Astrocyte (in vitro differentiated cells and primary cell): Measurements from ENCODE around the gene RPP38. TPM values are rescaled to one million over a fixed set of nuclear protein-coding genes. Genes with fewer than 3 reads are reported as not detected.
A peak's percentile ranks its signal among the peaks of the same experiment; 100 is the strongest.

Source experiments
- DNase-seq: peaks from one replicate; pipeline ENCODE4 v3.0.0-alpha.2; 2010; ENCODE audit warnings: low read depth
- FAIRE-seq: peaks from 2 replicates; lab custom pipeline; 2011; peaks lifted over from hg19 to GRCh38; lab: Jason Lieb, UNC
- H2AFZ ChIP-seq: 2 replicates; pipeline ENCODE4 v1.6.0; 2012; ENCODE audit warnings: low read depth, low read length, inconsistent platforms
- H3K27ac ChIP-seq: 2 replicates; pipeline ENCODE4 v1.5.1; 2011; ENCODE audit warnings: low read depth, low read length, inconsistent platforms
- H3K27me3 ChIP-seq: 2 replicates; pipeline ENCODE4 v1.6.0; 2011; ENCODE audit warnings: low read length, inconsistent platforms; ENCODE audit not compliant: insufficient read depth
- H3K36me3 ChIP-seq: 2 replicates; pipeline ENCODE4 v1.5.1; 2011; ENCODE audit warnings: low read length, inconsistent platforms; ENCODE audit not compliant: insufficient read depth
- H3K4me1 ChIP-seq: 2 replicates; pipeline ENCODE4 v1.5.1; 2011; ENCODE audit warnings: low read length, inconsistent platforms; ENCODE audit not compliant: insufficient read depth
- H3K4me2 ChIP-seq: 2 replicates; pipeline ENCODE4 v1.6.0; 2012; ENCODE audit warnings: low read length, inconsistent platforms
- H3K4me3 ChIP-seq: 2 replicates; pipeline ENCODE4 v1.5.1; 2011; ENCODE audit warnings: low read depth, mild to moderate bottlenecking, low read length, inconsistent platforms; ENCODE audit not compliant: insufficient read depth
- H3K79me2 ChIP-seq: 2 replicates; pipeline ENCODE4 v1.6.0; 2012; ENCODE audit warnings: mild to moderate bottlenecking, low read length, inconsistent platforms; ENCODE audit not compliant: insufficient read depth
- H3K9ac ChIP-seq: 2 replicates; pipeline ENCODE4 v1.6.0; 2012; ENCODE audit warnings: mild to moderate bottlenecking, low read length, inconsistent platforms
- H3K9me3 ChIP-seq: 2 replicates; pipeline ENCODE4 v1.5.1; 2012; ENCODE audit warnings: low read depth, mild to moderate bottlenecking, low read length, inconsistent platforms; ENCODE audit not compliant: insufficient read depth
- H4K20me1 ChIP-seq: 2 replicates; pipeline ENCODE4 v1.6.0; 2012; ENCODE audit warnings: low read length, inconsistent platforms; ENCODE audit not compliant: insufficient read depth
- H3K27ac Mint-ChIP-seq: one replicate; pipeline ENCODE4 v1.8.0; 2021; ENCODE audit warnings: mild to moderate bottlenecking, mixed read lengths; ENCODE audit not compliant: unreplicated experiment
- H3K27me3 Mint-ChIP-seq: one replicate; pipeline ENCODE4 v1.8.0; 2021; ENCODE audit warnings: low read depth, mixed read lengths; ENCODE audit not compliant: unreplicated experiment
- H3K36me3 Mint-ChIP-seq: one replicate; pipeline ENCODE4 v1.8.0; 2021; ENCODE audit warnings: low read depth, mixed read lengths; ENCODE audit not compliant: unreplicated experiment
- H3K4me1 Mint-ChIP-seq: one replicate; pipeline ENCODE4 v1.8.0; 2021; ENCODE audit warnings: low read depth, mixed read lengths; ENCODE audit not compliant: unreplicated experiment
- H3K4me3 Mint-ChIP-seq: one replicate; pipeline ENCODE4 v1.8.0; 2021; ENCODE audit warnings: mild to moderate bottlenecking, moderate library complexity, mixed read lengths; ENCODE audit not compliant: unreplicated experiment
- H3K9me3 Mint-ChIP-seq: one replicate; pipeline ENCODE4 v1.8.0; 2021; ENCODE audit warnings: mild to moderate bottlenecking, mixed read lengths; ENCODE audit not compliant: unreplicated experiment
- CTCF ChIP-seq: IDR thresholded peaks from 2 replicates; pipeline ENCODE4 v1.5.1; 2011; ENCODE audit warnings: low read depth, mild to moderate bottlenecking, inconsistent platforms, low read length, moderate library complexity; ENCODE audit not compliant: insufficient read depth
- EZH2 ChIP-seq: IDR thresholded peaks from 2 replicates; pipeline ENCODE4 v1.6.1; 2012; ENCODE audit warnings: mild to moderate bottlenecking, low read length, inconsistent platforms; ENCODE audit not compliant: insufficient read depth
- total RNA-seq: library from RNA; stranded (reverse); gene quantifications from 2 replicates; pipeline ENCODE4 v1.2.1, GENCODE V29; 2021

The RPP38 gene
- total RNA-seq, 1 donor from 2014 or later: 17.6 TPM

DNA sequence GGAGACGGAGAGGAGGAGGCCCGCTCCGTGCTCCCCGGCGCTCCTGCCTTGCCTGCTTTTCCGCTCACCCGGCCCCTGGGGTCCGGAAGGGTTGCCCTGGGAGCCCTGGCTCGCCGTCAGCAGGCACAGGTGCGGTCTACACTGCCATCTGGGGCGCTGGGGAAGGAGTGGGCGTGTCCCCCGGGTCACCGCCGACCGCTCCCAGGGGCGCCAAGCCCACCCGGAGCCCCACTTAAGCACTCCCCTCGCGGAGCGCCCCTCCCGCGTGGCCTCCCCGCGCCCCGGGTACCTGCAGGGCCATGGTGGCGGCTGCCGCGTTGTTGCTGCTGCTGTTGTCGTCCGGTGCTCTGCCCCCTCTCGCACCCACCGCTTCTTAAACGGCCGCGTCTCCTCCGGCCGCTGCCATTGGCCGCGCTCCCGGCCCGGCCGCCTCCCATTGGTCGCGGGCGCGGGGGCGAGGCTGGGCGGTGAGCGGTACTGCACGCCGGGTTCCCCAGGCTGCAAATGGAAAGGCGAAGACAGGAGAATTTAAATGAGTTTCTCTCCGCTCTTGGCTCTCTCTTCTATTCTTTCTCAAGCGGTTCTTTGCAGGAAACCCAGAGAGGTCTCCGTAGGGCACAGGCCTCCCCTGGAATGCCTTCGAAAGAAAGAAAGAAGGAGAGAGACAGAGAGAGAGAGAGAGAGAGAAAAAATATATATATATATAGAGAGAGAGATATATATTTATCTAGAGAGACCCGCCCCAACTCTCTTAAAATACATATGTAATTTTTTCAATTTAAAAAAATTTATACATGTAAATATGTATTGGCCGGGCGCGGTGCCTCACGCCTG is 8.5 kb upstream of the RPP38 start, which contains the start of gene ACBD7:
TSS of gene ACBD7 (minus strand) at position 349 of the 834 bp plus-strand sequence. CDS start at position 301, 48 bp downstream.
- Mint-ChIP-seq H3K27me3 (peaks cover 8% of the 10 kb centered on the region), H3K4me3 (peak within 1 kb of the TSS; percentile 77), H3K9me3 (no peaks in the 10 kb centered on the region), H3K4me1 (no peaks in the 10 kb centered on the region), H3K36me3 (no peaks in the 10 kb centered on the region), H3K27ac (no peak within 1 kb of the TSS)
- Histone ChIP-seq H3K4me3 (peak within 1 kb of the TSS; percentile 73), H3K36me3 (no peaks in the 10 kb centered on the region), H3K9me3 (no peaks in the 10 kb centered on the region), H3K27me3 (peaks cover 3% of the 10 kb centered on the region), H3K27ac (no peak within 1 kb of the TSS), H3K79me2 (no peaks in the 10 kb centered on the region), H4K20me1 (no peaks in the 10 kb centered on the region), H3K9ac (no peak within 1 kb of the TSS), H3K4me2 (peak within 1 kb of the TSS; percentile 94), H2AFZ (peak within 1 kb of the TSS; percentile 92), H3K4me1 (peaks cover 8% of the 10 kb centered on the region)
- no peak for FAIRE-seq
- peak; percentile 51 for DNase-seq
- no peak for TF ChIP-seq CTCF
- TF ChIP-seq EZH2: no peak

- Mint-ChIP-seq H3K27me3 (peaks cover 5% of the 10 kb centered on the region), H3K4me3 (no peak overlapping the region), H3K27ac (no peak overlapping the region), H3K4me1 (no peaks in the 10 kb centered on the region), H3K9me3 (no peaks in the 10 kb centered on the region), H3K36me3 (no peaks in the 10 kb centered on the region)
- FAIRE-seq: no peak
- H3K9ac ChIP-seq: no peak overlapping the region
- peaks cover 8% of the 10 kb centered on the region for H3K4me1 ChIP-seq
- H2AFZ ChIP-seq: no peak overlapping the region
- H3K4me2 ChIP-seq: no peak overlapping the region
- H3K36me3 ChIP-seq: no peaks in the 10 kb centered on the region
- H3K4me3 ChIP-seq: no peak overlapping the region
- no peaks in the 10 kb centered on the region for H3K9me3 ChIP-seq
- TF ChIP-seq CTCF (no peak), EZH2 (no peak)
- no peak for DNase-seq
- no peaks in the 10 kb centered on the region for H3K79me2 ChIP-seq
- no peaks in the 10 kb centered on the region for H4K20me1 ChIP-seq
- no peak overlapping the region for H3K27ac ChIP-seq
- H3K27me3 ChIP-seq: peaks cover 3% of the 10 kb centered on the region
Observed at GRCh38 chr10:15091418-15091817, 5.7 kb upstream of the RPP38 start.
